HUES6 (cell line): Measurements from ENCODE around the gene KCNN2.

Experiments used
- H3K27ac ChIP-seq: 2 replicates; pipeline ENCODE4 v1.7.0; 2013; ENCODE audit warnings: low read depth, mild to moderate bottlenecking, low read length, inconsistent platforms
- H3K27me3 ChIP-seq: 2 replicates; pipeline ENCODE4 v1.6.1; 2013; ENCODE audit warnings: low read length; ENCODE audit not compliant: control insufficient read depth, insufficient read depth
- H3K36me3 ChIP-seq: 2 replicates; pipeline ENCODE4 v1.6.1; 2013; ENCODE audit warnings: low read length; ENCODE audit not compliant: control insufficient read depth, insufficient read depth
- H3K4me1 ChIP-seq: 2 replicates; pipeline ENCODE4 v1.6.1; 2013; ENCODE audit warnings: low read length; ENCODE audit not compliant: control insufficient read depth, insufficient read depth
- H3K4me3 ChIP-seq: 2 replicates; pipeline ENCODE4 v1.5.1; 2013; ENCODE audit warnings: low read depth, low read length
- H3K9ac ChIP-seq: one replicate; pipeline ENCODE4 v1.6.1; 2013; ENCODE audit warnings: mild to moderate bottlenecking, low read length
- H3K9me3 ChIP-seq: 2 replicates; pipeline ENCODE4 v1.6.1; 2013; ENCODE audit warnings: low read depth, low read length; ENCODE audit not compliant: control insufficient read depth, insufficient read depth

Gene KCNN2

DNA sequence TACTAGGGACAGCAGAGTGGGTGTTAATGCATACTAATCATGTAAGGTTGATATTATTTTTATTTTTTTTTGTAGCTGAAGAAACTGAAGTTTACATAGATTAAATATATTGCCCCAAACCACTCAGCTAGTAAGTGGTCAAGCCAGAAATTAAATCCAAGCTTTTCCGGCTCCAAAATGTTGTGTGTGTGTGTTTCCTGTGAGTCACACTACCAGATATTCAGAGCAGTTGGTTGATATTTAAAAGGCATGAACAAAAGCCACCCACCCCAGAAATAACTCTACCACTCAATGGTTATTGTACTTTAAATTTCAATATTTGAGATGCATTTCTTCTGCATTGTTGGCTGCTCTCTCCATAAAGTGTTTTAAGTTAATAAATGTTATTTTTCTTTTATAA lies 29.5 kb downstream of the KCNN2 start:
- Histone ChIP-seq H3K9ac (no peak overlapping the region), H3K27me3 (no peaks in the 10 kb centered on the region), H3K4me1 (peaks cover 26% of the 10 kb centered on the region), H3K27ac (no peak overlapping the region), H3K36me3 (no peaks in the 10 kb centered on the region), H3K4me3 (no peak overlapping the region), H3K9me3 (no peaks in the 10 kb centered on the region)

DNA sequence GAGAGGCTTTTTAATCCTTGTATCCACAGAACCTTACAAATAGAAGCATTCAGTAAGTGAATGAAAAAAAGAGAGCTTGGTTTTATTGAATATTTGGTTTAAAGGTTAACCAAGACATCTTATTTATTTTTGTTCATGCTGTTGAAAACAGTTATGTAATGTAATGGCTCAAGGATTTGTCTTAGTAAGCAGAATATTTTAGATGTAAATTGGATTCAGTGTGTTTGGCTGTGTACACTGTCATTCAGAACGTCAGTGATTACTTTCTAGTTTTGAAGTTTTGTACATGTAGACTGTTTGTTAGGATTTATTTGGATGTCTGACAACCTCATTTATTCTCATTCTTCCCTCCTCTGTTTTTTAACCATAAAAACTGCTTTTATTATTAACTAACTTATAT lies 31.3 kb downstream of the KCNN2 start:
- H3K36me3 ChIP-seq = no peaks in the 10 kb centered on the region
- H3K27ac ChIP-seq = no peak overlapping the region
- H3K9me3 ChIP-seq = no peaks in the 10 kb centered on the region; the same call in 1 of the 2 replicates
- H3K4me3 ChIP-seq = no peak overlapping the region
- H3K9ac ChIP-seq = no peak overlapping the region
- H3K4me1 ChIP-seq = peaks cover 17% of the 10 kb centered on the region
- no peaks in the 10 kb centered on the region for H3K27me3 ChIP-seq

DNA sequence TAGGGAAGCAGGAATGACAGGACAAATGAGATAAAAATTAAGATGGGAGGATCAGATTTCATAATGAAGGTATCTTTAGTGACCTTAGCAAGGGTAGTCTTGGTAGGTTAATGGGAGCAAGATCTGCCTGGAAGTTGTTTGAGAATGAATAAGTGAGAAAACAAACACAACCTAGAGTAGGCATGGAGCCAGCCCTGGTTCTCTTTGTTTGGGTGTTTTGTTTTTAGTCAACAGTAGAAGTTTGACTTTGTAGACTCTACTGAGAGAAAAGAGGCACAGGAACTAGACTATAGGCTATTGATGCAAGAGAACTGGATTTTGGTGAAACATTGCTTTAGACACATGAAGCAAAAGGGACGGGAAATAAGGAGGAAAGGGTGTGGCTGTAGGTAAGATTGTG lies 40.3 kb downstream of the KCNN2 start:
- H3K9ac ChIP-seq = no peak overlapping the region
- no peak overlapping the region for H3K27ac ChIP-seq
- no peaks in the 10 kb centered on the region for H3K9me3 ChIP-seq
- no peak overlapping the region for H3K4me3 ChIP-seq
- no peaks in the 10 kb centered on the region for H3K4me1 ChIP-seq
- H3K36me3 ChIP-seq = no peaks in the 10 kb centered on the region; the same call in 1 of the 2 replicates
- no peaks in the 10 kb centered on the region for H3K27me3 ChIP-seq

DNA sequence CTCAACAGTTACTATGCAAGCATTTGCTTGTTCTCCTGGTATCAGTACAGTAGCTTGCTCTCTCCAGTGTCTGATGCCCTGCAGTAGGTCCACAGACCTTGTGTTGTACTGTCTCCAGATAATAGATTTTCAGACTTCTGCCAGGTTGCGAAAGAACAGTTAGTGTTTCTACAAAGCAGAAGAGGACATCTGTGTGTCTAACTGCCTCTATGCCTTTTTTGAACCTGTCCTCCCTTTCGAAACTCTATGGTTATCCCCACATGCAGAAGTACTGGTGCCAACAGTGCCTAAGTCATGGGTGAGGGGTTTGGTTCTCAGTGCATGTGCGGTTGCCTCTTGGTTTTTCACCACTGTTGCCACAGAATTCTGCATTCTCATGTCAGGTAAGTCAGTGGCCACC lies 45.9 kb downstream of the KCNN2 start:
- Histone ChIP-seq H3K4me1 (peaks cover 12% of the 10 kb centered on the region; the same call in 1 of the 2 replicates), H3K36me3 (no peaks in the 10 kb centered on the region; the same call in 1 of the 2 replicates), H3K27ac (no peak overlapping the region), H3K9me3 (no peaks in the 10 kb centered on the region), H3K9ac (no peak overlapping the region), H3K4me3 (no peak overlapping the region), H3K27me3 (no peaks in the 10 kb centered on the region)

DNA sequence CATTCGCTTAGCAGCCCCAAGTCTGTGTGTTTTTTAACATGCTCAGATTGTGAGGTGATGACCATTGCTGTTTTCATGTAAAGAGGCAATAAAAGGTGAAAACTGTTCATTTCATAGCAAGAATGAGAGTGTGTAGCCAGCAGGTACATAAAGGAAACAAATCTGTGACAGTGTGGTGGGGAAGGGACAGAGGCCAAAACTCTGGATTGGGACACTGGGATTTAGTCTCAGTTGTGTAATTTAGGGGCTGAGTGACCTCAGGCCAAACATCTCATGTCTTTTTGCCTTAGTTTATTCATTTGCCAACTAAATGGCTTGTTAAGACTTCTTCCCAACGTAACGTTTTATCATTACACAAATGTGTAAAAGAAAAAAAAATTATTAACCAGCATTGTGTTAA lies 47.0 kb downstream of the KCNN2 start:
- Histone ChIP-seq H3K36me3 (no peaks in the 10 kb centered on the region; the same call in 1 of the 2 replicates), H3K27ac (no peak overlapping the region), H3K4me1 (peaks cover 12% of the 10 kb centered on the region; the same call in 1 of the 2 replicates), H3K9me3 (no peaks in the 10 kb centered on the region), H3K9ac (no peak overlapping the region), H3K4me3 (no peak overlapping the region), H3K27me3 (no peaks in the 10 kb centered on the region)

DNA sequence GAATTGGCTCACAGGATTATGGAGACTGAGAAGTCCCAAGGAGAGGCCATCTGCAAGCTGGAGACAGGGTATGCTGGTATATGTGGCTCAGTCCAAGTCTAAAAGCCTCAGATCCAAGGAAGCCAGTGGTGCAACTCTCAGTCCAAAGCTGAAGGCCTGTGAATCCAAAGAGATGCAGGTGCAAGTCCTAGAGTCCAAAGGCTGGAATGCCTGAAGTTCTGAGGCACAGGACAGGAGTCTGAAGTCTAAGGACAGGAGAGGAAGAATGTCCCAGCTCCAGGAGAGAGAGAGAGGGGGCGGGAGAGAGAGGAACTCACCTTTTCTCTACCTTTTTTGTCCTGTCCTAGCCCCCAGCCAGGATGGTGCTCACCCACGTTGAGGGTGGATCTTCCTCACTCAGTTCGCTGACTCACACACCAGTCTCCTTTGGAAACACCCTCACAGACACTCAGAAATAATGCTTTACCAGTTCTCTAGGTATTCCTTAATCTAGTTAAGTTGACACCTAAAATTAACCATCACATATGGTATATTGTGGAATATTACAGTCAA lies 49.6 kb downstream of the KCNN2 start:
- Histone ChIP-seq H3K4me1 (peaks cover 12% of the 10 kb centered on the region; the same call in 1 of the 2 replicates), H3K4me3 (no peak overlapping the region), H3K9me3 (no peaks in the 10 kb centered on the region), H3K36me3 (no peaks in the 10 kb centered on the region), H3K27me3 (no peaks in the 10 kb centered on the region), H3K27ac (no peak overlapping the region), H3K9ac (no peak overlapping the region)

DNA sequence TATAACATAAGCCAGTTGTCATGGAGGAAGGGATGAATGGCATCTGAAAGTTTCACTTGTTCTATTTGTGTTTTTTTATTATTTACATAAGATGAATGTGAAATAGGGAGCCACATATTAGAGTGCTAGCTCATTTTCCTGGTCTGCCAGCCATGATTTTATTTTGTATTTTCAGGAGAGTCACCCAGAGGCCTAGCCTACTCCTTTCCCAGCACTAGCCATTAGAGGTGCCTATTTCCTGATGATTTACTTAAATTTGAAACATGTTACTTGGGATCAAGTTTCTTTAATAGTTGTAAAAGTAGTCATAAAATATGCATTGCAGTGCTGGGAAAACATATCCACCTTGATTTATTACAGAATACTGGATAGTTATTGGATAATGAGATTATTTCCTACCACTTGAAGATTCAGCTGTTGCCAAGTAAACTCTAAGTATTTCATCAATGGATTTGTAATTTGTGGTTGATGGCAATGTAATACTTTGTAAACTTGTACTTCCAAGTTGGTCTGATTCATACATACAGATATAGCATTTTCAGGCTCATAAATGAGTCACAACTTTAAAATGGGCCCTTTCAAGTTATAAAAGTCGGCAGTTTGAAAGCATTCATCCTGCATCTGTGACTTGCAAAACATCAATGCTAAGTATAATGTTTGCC lies 50.8 kb downstream of the KCNN2 start:
- no peak overlapping the region for H3K27ac ChIP-seq
- no peak overlapping the region for H3K4me3 ChIP-seq
- no peaks in the 10 kb centered on the region for H3K9me3 ChIP-seq
- H3K36me3 ChIP-seq = no peaks in the 10 kb centered on the region
- H3K27me3 ChIP-seq = no peaks in the 10 kb centered on the region
- H3K4me1 ChIP-seq = peaks cover 11% of the 10 kb centered on the region; the same call in 1 of the 2 replicates
- no peak overlapping the region for H3K9ac ChIP-seq

DNA sequence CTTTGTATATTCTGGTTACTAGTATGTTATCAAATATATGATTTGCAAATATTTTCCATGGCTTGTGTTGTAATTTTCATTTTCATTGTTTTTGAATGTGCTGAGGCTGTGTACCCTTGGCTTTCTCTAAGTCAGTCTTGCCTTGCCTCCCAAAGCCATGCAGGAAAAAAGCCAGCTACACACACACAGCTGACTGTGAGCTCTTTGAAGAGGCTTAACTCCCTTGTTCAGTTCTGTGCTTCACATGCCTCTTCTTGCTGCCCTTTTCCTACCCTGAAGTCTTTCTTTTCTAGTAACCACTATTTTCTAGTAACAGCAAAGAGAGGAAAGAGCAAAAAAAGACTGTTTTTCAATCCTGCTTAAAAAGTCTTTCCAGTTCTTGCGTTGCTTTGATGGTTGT lies 53.9 kb downstream of the KCNN2 start:
- Histone ChIP-seq H3K36me3 (no peaks in the 10 kb centered on the region), H3K27ac (no peak overlapping the region), H3K4me1 (no peaks in the 10 kb centered on the region), H3K4me3 (no peak overlapping the region), H3K9me3 (no peaks in the 10 kb centered on the region), H3K27me3 (no peaks in the 10 kb centered on the region), H3K9ac (no peak overlapping the region)

DNA sequence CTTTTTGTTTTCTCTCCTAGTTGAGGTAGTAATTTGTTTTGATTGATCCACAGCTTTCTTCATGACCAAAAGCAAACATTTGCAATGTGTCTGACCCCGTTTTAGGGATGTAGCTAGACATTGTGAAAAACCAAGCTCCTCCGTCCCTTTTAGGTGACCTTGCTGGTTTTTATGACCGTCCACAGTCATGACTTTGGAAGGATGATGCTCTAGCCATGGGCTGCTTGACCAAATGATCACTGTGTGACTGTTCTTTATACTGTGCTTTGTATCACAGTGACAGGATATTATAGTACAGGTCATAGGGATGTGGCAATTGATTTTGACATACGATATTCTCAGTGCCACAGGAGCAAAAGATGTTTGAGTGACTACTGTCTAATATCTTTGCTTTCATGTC lies 54.4 kb downstream of the KCNN2 start:
- no peaks in the 10 kb centered on the region for H3K36me3 ChIP-seq
- no peaks in the 10 kb centered on the region for H3K4me1 ChIP-seq
- no peaks in the 10 kb centered on the region for H3K9me3 ChIP-seq
- H3K27ac ChIP-seq = no peak overlapping the region
- no peaks in the 10 kb centered on the region for H3K27me3 ChIP-seq
- H3K4me3 ChIP-seq = no peak overlapping the region
- no peak overlapping the region for H3K9ac ChIP-seq

DNA sequence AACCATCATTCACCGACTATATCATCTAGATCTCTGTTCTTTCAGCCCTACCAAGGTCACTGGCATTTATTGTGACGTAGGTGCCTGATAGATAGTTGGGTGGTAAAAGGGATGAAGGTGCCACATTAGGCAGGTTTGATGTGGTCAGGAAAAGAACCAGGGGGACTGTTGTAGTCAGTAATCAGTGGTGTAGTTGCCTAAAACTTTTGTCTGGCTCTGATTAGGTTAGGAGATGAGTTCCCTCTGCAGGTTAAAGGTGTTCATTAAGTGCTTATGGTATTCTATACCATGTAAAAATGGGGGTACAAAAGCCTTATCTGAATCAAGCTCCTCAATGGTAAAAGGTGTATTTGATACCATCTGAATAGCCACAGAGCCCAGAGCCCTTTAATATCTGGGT lies 55.6 kb downstream of the KCNN2 start:
- Histone ChIP-seq H3K27me3 (no peaks in the 10 kb centered on the region), H3K9ac (no peak overlapping the region), H3K4me1 (no peaks in the 10 kb centered on the region), H3K4me3 (no peak overlapping the region), H3K27ac (no peak overlapping the region), H3K9me3 (no peaks in the 10 kb centered on the region), H3K36me3 (no peaks in the 10 kb centered on the region)

DNA sequence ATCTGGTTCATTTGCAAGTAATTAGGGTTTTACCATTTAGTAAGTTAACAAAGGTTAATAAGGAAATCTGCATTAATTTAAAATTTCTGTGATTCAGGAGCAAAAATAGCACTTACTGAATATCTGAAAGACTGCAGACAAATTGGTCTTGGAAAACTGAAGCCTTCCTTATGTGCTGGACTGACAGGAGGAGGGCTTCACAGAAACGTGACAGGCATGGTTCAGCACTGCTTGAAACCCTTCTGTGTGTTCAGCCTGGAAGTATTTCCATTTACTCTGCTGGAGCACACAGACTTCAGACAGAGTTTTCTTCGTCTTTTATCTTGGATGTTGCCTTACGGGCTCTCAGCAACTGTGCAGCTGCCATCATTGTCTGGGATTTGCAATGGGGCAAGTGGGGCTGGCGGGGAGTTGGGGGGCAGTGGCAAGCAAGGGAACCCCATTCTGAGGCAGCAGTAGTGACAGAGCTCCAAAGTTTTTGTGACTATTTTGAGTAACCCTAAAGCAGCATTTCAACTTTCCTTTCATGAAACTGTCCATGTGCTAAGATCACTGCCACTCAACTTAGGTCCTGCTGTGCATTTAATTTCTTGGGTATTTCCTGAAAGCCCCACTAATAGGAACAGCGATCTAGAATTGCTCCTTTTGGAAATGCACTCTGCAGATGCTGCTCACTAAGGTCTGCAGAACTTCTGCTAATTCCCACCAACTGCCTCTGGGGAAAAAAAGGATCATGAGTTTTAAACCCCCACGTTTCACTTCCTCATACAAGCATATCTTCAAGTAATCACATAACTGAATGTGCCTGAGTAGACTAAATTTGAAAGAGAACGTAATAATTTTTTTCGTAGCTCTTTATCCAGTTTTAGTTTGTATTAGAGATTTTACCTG lies 56.6 kb downstream of the KCNN2 start:
- H3K27ac ChIP-seq = no peak overlapping the region
- H3K4me3 ChIP-seq = no peak overlapping the region
- no peaks in the 10 kb centered on the region for H3K36me3 ChIP-seq
- H3K4me1 ChIP-seq = no peaks in the 10 kb centered on the region
- no peak overlapping the region for H3K9ac ChIP-seq
- H3K9me3 ChIP-seq = no peaks in the 10 kb centered on the region
- no peaks in the 10 kb centered on the region for H3K27me3 ChIP-seq
